ENCODE measurements around the gene DAZL.

DNA sequence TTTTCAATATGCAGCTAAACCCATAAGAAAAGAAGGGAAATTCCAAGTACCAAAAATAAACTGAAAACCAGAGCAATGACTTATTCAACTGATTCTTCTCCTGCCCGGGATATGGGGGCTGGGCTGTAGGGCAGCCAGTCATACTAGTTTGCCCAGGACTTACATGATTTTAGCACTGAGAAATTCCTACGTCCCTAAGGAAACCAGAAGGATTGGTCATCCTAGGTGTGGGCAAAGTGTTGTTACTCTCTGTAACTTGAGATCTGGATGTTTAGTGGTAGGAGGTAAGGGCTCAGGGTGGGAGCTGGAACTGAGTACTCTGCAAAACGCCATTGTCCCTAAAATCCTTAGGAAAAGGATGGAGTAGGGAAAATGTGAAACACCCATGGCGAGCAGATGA, 1.2 kb upstream of the DAZL start:
- TF ChIP-seq JUN (CRISPR knock-in tag; IDR thresholded peaks at IDR 0.05) (no peak), E2F5 (CRISPR knock-in tag; IDR thresholded peaks at IDR 0.05) (no peak), CTCF (IDR thresholded peaks at IDR 0.05) (no peak), ZNF121 (CRISPR knock-in tag; IDR thresholded peaks at IDR 0.05) (no peak), TCF7 (CRISPR knock-in tag; IDR thresholded peaks at IDR 0.05; ENCODE audit: low read depth) (no peak), ZNF263 (CRISPR knock-in tag; IDR thresholded peaks at IDR 0.05; ENCODE audit: low read depth) (no peak)
- TF ChIP-seq, protein P1, sequence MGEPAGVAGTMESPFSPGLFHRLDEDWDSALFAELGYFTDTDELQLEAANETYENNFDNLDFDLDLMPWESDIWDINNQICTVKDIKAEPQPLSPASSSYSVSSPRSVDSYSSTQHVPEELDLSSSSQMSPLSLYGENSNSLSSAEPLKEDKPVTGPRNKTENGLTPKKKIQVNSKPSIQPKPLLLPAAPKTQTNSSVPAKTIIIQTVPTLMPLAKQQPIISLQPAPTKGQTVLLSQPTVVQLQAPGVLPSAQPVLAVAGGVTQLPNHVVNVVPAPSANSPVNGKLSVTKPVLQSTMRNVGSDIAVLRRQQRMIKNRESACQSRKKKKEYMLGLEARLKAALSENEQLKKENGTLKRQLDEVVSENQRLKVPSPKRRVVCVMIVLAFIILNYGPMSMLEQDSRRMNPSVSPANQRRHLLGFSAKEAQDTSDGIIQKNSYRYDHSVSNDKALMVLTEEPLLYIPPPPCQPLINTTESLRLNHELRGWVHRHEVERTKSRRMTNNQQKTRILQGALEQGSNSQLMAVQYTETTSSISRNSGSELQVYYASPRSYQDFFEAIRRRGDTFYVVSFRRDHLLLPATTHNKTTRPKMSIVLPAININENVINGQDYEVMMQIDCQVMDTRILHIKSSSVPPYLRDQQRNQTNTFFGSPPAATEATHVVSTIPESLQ (CRISPR knock-in tag; IDR thresholded peaks at IDR 0.05), result no peak
- TF ChIP-seq, protein P2, sequence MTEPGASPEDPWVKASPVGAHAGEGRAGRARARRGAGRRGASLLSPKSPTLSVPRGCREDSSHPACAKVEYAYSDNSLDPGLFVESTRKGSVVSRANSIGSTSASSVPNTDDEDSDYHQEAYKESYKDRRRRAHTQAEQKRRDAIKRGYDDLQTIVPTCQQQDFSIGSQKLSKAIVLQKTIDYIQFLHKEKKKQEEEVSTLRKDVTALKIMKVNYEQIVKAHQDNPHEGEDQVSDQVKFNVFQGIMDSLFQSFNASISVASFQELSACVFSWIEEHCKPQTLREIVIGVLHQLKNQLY (CRISPR knock-in tag; IDR thresholded peaks at IDR 0.05), result no peak
- TF ChIP-seq, protein P3, sequence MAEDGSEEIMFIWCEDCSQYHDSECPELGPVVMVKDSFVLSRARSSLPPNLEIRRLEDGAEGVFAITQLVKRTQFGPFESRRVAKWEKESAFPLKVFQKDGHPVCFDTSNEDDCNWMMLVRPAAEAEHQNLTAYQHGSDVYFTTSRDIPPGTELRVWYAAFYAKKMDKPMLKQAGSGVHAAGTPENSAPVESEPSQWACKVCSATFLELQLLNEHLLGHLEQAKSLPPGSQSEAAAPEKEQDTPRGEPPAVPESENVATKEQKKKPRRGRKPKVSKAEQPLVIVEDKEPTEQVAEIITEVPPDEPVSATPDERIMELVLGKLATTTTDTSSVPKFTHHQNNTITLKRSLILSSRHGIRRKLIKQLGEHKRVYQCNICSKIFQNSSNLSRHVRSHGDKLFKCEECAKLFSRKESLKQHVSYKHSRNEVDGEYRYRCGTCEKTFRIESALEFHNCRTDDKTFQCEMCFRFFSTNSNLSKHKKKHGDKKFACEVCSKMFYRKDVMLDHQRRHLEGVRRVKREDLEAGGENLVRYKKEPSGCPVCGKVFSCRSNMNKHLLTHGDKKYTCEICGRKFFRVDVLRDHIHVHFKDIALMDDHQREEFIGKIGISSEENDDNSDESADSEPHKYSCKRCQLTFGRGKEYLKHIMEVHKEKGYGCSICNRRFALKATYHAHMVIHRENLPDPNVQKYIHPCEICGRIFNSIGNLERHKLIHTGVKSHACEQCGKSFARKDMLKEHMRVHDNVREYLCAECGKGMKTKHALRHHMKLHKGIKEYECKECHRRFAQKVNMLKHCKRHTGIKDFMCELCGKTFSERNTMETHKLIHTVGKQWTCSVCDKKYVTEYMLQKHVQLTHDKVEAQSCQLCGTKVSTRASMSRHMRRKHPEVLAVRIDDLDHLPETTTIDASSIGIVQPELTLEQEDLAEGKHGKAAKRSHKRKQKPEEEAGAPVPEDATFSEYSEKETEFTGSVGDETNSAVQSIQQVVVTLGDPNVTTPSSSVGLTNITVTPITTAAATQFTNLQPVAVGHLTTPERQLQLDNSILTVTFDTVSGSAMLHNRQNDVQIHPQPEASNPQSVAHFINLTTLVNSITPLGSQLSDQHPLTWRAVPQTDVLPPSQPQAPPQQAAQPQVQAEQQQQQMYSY (CRISPR knock-in tag; IDR thresholded peaks at IDR 0.05), result no peak
- TF ChIP-seq, protein P4, sequence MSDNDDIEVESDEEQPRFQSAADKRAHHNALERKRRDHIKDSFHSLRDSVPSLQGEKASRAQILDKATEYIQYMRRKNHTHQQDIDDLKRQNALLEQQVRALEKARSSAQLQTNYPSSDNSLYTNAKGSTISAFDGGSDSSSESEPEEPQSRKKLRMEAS (CRISPR knock-in tag; IDR thresholded peaks at IDR 0.05), result no peak
